K562 (cell line): ENCODE results near the gene FGF21. TPM values are rescaled to one million over a fixed set of nuclear protein-coding genes. Genes with fewer than 3 reads are reported as not detected.
A peak's percentile ranks its signal among the peaks of the same experiment; 100 is the strongest.

ENCODE experiments used
- ATAC-seq: fragments of 200-7000 bp; cut with Tn5 transposase; 3 replicates; pipeline ENCODE4 v1.9.1; 2020; ENCODE audit warnings: moderate library complexity
- BruUV-seq: library from RNA; stranded (reverse); fragments of 400-500 nt; replicated peaks from 2 replicates; lab custom pipeline; 2021; lab: Mats Ljungman, UMichigan
- CTCF ChIA-PET: fragments of 300-600 bp; formaldehyde crosslinking; extraction: SDS; loops from one replicate; lab custom pipeline; 2021; ENCODE audit warnings: low intra/inter-chr PET ratio; lab: Yijun Ruan, JAX
- POLR2A ChIA-PET: fragments of 300-600, 350-650 bp; sonication (Branson Sonifier 250); formaldehyde crosslinking; extraction: SDS; loops from one replicate; lab custom pipeline; 2021; ENCODE audit warnings: antibody characterized with exemption, inconsistent platforms; lab: Yijun Ruan, JAX
- DNase-seq, 4 experiments: peaks; one replicate each; pipeline versions ENCODE4 v3.0.0 to v3.0.0-alpha.2; 2011 to 2018; ENCODE audit warnings: low spot score in 3 of 4, mixed read lengths in 3 of 4; ENCODE audit errors: extremely low read depth in 1 of 4
- FAIRE-seq: peaks from 2 replicates; lab custom pipeline; 2011; peaks lifted over from hg19 to GRCh38; lab: Jason Lieb, UNC
- H2AFZ ChIP-seq: 2 replicates; pipeline ENCODE4 v1.6.0; 2011; ENCODE audit warnings: low read depth, low read length, control low read depth, inconsistent platforms
- H3K27ac ChIP-seq: fragments of 200-600 bp; 3 replicates; pipeline ENCODE4 v1.8.0; 2011; ENCODE audit warnings: low read depth, mild to moderate bottlenecking, control low read depth, inconsistent platforms, low read length, moderate library complexity, mixed read lengths; ENCODE audit errors: extremely low read depth
- H3K27me3 ChIP-seq, 2 experiments: fragments of 300-600 bp in 1 of 2; 2 replicates in 1 of 2; 3 replicates in 1 of 2; pipeline versions ENCODE4 v1.6.0 to v1.8.0; 2011; ENCODE audit warnings: inconsistent platforms in 2 of 2, low read length in 2 of 2, mild to moderate bottlenecking in 1 of 2, mixed read lengths in 1 of 2, moderate library complexity in 1 of 2; ENCODE audit not compliant: control insufficient read depth in 2 of 2, insufficient read depth in 2 of 2
- H3K36me3 ChIP-seq: fragments of 300-600 bp; 3 replicates; pipeline ENCODE4 v1.8.0; 2011; ENCODE audit warnings: mild to moderate bottlenecking, low read length, inconsistent platforms; ENCODE audit not compliant: control insufficient read depth, insufficient read depth
- H3K4me1 ChIP-seq, 2 experiments: fragments of 200-600 bp in 1 of 2; replicated peaks in 1 of 2; 2 replicates in 1 of 2; 3 replicates in 1 of 2; pipeline versions ENCODE4 v1.5.1 to v1.8.0; 2011; ENCODE audit warnings: inconsistent platforms in 2 of 2, low read length in 2 of 2, mild to moderate bottlenecking in 1 of 2, mixed read lengths in 1 of 2, moderate library complexity in 1 of 2; ENCODE audit not compliant: control insufficient read depth in 2 of 2, insufficient read depth in 2 of 2
- H3K4me2 ChIP-seq: 2 replicates; pipeline ENCODE4 v1.6.1; 2011; ENCODE audit warnings: low read length, control low read depth, inconsistent platforms, mixed read lengths; ENCODE audit not compliant: insufficient read depth
- H3K4me3 ChIP-seq: fragments of 200-600 bp; sonication (generic), shearing (Covaris generic); 2 replicates; pipeline ENCODE4 v1.5.1; 2016; ENCODE audit warnings: control low read depth, inconsistent platforms
- H3K79me2 ChIP-seq: fragments of 200-600 bp; 3 replicates; pipeline ENCODE4 v1.8.0; 2011; ENCODE audit warnings: low read length, inconsistent platforms; ENCODE audit not compliant: control insufficient read depth, insufficient read depth
- H3K9ac ChIP-seq, 2 experiments: 2 replicates each; pipeline versions ENCODE4 v1.6.0 to v1.6.1; 2011; ENCODE audit warnings: low read depth in 2 of 2, low read length in 2 of 2, control low read depth in 1 of 2, inconsistent platforms in 1 of 2, mild to moderate bottlenecking in 1 of 2, mixed read lengths in 1 of 2; ENCODE audit not compliant: insufficient read depth in 1 of 2
- H3K9me1 ChIP-seq: one replicate; pipeline ENCODE4 v1.6.0; 2011; ENCODE audit warnings: inconsistent platforms, mild to moderate bottlenecking, low read length, moderate library complexity; ENCODE audit not compliant: control insufficient read depth, insufficient read depth
- H3K9me3 ChIP-seq: replicated peaks from 2 replicates; pipeline ENCODE4 v1.5.1; 2011; ENCODE audit warnings: low read depth, low read length, inconsistent platforms; ENCODE audit not compliant: control insufficient read depth, insufficient read depth
- H4K20me1 ChIP-seq: replicated peaks from 2 replicates; pipeline ENCODE4 v1.6.1; 2011; ENCODE audit warnings: low read length, inconsistent platforms, mixed read lengths; ENCODE audit not compliant: control insufficient read depth, insufficient read depth
- CBFA2T2 ChIP-seq: fragments of 450-650 bp; conservative IDR thresholded peaks from 2 replicates; pipeline ENCODE4 v1.6.1; 2017; ENCODE audit warnings: mild to moderate bottlenecking
- MLLT1 ChIP-seq, 2 experiments: fragments of 450-650 bp; IDR thresholded peaks; 2 replicates each; pipeline ENCODE4 v1.6.1; 2016
- RBFOX2 ChIP-seq: fragments of 200-400 bp; formaldehyde crosslinking; IDR thresholded peaks from 2 replicates; pipeline ENCODE4 v1.6.1; 2017; ENCODE audit warnings: low read depth, mild to moderate bottlenecking, low read length, moderate library complexity
- TSC22D4 ChIP-seq: fragments of 450-650 bp; IDR thresholded peaks from 2 replicates; pipeline ENCODE4 v1.6.1; 2016; ENCODE audit warnings: missing genetic modification characterization, missing biosample characterization, control low read depth
- ZNF79 ChIP-seq: fragments of 250-450 bp; sonication (Bioruptor Pico); IDR thresholded peaks from 2 replicates; pipeline ENCODE4 v1.4.0; 2020; ENCODE audit warnings: low read depth, mild to moderate bottlenecking, moderate library complexity
- WGBS: fragments of 100-300 bp; shearing (Covaris generic); methylation state at CpG from one replicate; pipeline ENCODE4 v1.1.6; 2016; ENCODE audit warnings: low coverage, mixed read lengths; ENCODE audit not compliant: insufficient coverage; ENCODE audit errors: missing lambda C conversion rate; 5-methylcytosine and 5-hydroxymethylcytosine counted together
- in situ Hi-C: fragments of 300-500 bp; cut with MboI; formaldehyde crosslinking; loops from 4 replicates; pipeline ENCODE4 v1.15.0; 2018; ENCODE audit warnings: inconsistent platforms, mixed read lengths
- intact Hi-C: fragments of 100-400 bp; cut with micrococcal nuclease; formaldehyde crosslinking; loops from 2 replicates; pipeline ENCODE4 v1.14.2; 2022
- polyA plus RNA-seq, 8 experiments: library from polyadenylated mRNA; depleted of rRNA in 4 of 8; stranded (reverse) in 5 of 8; unstranded in 3 of 8; fragments of >200 nt; fragmentation: Nextera tagmentation in 2 of 8; fragmentation: Illumina TruSeq in 1 of 8; extraction: Ambion mirVana in 2 of 8; extraction: Trizol in 1 of 8; gene quantifications; 2 replicates each; pipeline versions ENCODE4 v1.2.1 to v1.2.3, GENCODE V29; 2011 to 2014; ENCODE audit warnings: inconsistent platforms in 1 of 8, missing spikeins in 1 of 8
- total RNA-seq, 7 experiments: library from RNA; depleted of rRNA in 6 of 7; stranded (reverse); fragments of >200 nt in 6 of 7; fragmentation: Illumina TruSeq in 2 of 7; extraction: Trizol in 2 of 7; gene quantifications; 2 replicates each; pipeline versions ENCODE4 v1.2.1 to v1.2.3, GENCODE V29; 2011 to 2021; ENCODE audit warnings: low replicate concordance in 1 of 7

Gene FGF21
- total and polyA plus RNA-seq, 9 of the 15 experiments (the other 6 are each of a cell fraction or from before 2014, with no cell fraction given) = 0.04 to 0.77 (median 0.09) TPM; not detected in 6

- no TSS peak for BruUV-seq
- H3K9me1 ChIP-seq = no peaks in the 10 kb centered on the region
- H2AFZ ChIP-seq = no peak overlapping the region
- H3K27me3 ChIP-seq = no peaks in the 10 kb centered on the region
- no peaks in the 10 kb centered on the region for H3K9me3 ChIP-seq
- CTCF ChIA-PET = no interaction called here
- no peak overlapping the region for H3K4me3 ChIP-seq
- TF ChIP-seq RBFOX2 (peak; percentile 46; the same call in 1 of the 2 replicates), TSC22D4 (tag) (no peak), MLLT1 (IDR thresholded peaks at IDR 0.05) (0 out of 4 replicates have a peak, but pooled peaks of 1 of the 2 experiments have one; percentile 50), CBFA2T2 (no peak), ZNF79 (no peak)
- no peak overlapping the region for H3K4me2 ChIP-seq
- ATAC-seq (no peak), FAIRE-seq (no peak), DNase-seq (no peak)
- intact Hi-C loops = no loop called here
- 94% methylated on average over 25 of the region's 31 CpGs for WGBS
- peak overlapping the region in 1 of 2 experiments; percentile 41; a peak in 2 of 4 replicates for H3K9ac ChIP-seq
- POLR2A ChIA-PET = interaction anchor here (0.7 kb wide), 1 partner anchor 31 kb away, joined by 3 read pairs; no protein-coding TSS in a partner anchor
- peaks cover 22% of the 10 kb centered on the region; the same call in 1 of the 3 replicates for H3K36me3 ChIP-seq
- H3K79me2 ChIP-seq = peaks cover 41% of the 10 kb centered on the region
- no peaks in the 10 kb centered on the region for H4K20me1 ChIP-seq
- in situ Hi-C loops = no loop called here
- no peak overlapping the region for H3K27ac ChIP-seq
- H3K4me1 ChIP-seq = peaks cover 43 to 74% of the 10 kb centered on the region in 2 experiments
These were observed 5.0 kb upstream of the FGF21 start for GRCh38 chr19:48750351-48750750.
